Activated CD8-positive, alpha-beta memory T cell treated with anti-CD3 and anti-CD28 coated beads for 48 hours (primary cell): ENCODE measurements around the gene DRAM2.

Source experiments
- DNase-seq, 3 experiments: peaks; one replicate each; pipeline ENCODE4 v3.0.0-alpha.2; 2020; ENCODE audit warnings: low read depth in 2 of 3, low spot score in 2 of 3

The DRAM2 gene

DNA sequence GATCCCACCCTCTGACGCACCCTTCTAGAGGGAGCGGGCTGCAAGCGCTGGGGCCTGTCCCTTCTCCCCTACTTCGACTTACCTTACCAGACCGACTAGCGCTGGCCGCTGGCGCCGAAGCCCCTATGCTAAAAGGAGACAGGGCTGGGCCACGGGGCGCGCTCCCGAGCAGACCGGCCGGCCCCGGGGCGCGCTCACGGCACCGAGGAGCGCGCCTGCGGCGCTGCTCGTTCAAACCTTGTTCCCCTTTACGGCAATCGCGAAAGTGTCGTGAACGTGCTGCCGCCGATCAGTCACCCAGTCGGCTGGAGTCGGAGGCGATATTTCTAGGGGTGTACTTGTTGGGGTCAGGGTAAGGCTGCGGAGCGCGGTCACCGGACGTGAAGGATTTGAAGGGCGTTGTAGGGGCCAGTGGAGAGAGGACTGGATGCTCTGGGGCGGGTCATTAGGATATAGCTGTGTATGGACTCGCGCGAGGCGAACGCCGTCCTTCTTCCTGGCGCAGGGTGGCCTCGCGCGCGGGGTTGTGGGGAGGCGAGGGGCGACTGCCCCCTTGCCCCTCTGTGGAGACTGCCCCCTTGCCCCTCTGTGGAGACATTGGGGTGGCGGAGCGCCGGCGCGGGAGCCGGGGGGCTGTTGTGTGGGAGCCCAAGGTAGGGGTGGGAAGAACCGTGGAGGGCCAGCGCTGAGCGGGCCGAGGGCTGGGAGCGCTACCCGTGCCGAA, at the start of gene DRAM2, which contains the start of gene CEPT1:
Gene DRAM2 (minus strand): TSS at position 138 of the 724 bp plus-strand sequence. CDS start 8,539 bp downstream, outside the sequence.
Gene CEPT1 (plus strand): TSS at position 268 of the 724 bp plus-strand sequence. CDS start 7,492 bp downstream, outside the sequence.
- DNase-seq, result peak; percentile 72 to 77 (median 76)

DNA sequence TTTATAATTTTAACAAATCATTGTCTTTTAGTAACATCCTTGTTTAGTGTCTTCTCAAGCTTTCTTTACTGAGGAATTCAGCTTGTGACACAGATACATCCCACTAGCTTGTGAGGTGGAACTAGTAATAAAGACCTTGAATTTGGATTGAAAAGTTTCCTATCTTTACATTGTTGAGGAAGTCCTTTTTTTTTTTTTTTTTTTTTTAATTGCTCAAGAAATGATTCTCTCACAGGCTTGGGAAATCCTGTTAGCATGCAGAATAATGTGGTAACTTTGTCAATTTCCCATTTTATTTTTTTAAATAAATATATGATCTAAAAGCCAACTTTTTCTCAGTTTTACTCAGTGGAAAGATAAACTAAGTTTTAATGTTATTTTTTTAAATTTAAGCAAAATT, 44.8 kb upstream of the DRAM2 start:
- no peak for DNase-seq

- no peak for DNase-seq
These were observed 43.6 kb upstream of the DRAM2 start for GRCh38 chr1:111183308-111184069.

- DNase-seq, result no peak
These were observed 42.2 kb upstream of the DRAM2 start for GRCh38 chr1:111182052-111182451.

DNA sequence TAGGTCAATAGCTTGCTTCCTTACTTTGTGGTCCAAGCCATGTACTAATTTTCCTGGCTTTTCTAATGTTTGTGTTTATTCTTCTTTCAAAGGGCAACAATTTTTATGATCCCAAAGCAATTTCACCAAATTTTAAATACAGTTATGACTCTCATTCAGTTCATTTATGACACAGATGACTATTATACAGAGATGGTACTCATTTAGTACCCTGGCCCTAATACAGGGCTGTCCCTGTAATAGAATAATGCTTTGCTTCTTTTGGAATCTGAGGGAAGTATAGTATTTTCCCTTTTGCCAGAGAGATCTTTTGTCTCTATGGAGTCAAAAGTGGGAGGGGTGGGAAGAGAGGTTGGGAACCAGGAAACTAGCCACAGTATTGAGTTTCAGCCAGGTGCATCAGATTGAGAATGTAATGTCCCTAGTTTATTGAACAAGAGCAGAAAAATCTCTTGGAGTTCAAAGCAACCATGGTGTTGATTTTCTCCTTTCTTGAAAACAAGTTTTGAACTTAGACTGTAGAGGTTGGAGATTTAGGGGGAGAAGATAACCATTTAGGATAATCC, 40.2 kb upstream of the DRAM2 start:
- DNase-seq, result no peak

DNA sequence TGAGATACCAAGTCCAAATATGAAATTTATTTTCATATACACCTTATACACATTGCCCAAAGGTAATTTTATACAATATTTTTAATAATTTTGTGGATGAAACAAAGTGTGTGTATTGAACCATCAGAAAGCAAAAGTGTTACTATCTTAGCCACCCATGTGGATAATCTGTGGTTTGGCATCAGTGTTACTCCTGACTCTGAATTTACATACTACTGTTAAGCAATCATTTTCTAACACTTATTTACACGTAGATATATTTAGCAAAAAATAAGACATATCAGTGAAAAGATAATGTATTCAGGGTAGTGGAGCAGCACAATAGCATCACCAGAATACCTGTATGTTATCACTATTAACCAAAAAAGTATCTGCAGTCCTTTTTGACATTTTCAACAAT, 36.8 kb upstream of the DRAM2 start:
- no peak for DNase-seq

DNA sequence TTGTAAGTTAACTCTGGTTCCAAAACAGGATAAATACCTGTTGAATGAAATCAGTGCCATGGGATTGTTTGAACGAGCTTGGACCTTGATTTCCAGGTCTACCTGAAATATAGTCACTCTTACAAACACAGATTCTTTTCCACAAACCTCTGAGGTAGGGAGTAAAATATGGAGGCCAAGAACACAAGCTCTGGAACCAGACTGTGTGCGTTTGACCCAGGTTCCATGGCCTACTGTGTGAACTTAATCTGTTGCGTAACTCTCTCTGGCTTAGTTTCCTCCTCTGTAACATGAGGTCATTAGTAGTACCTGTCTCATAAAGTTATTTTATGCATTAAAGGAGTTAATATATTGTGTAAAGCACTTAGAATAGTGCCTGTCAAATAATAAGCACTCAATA, 35.5 kb upstream of the DRAM2 start:
- DNase-seq, result no peak

GRCh38 chr1:111174070-111174469, 34.2 kb upstream of the DRAM2 start:
- no peak for DNase-seq

DNA sequence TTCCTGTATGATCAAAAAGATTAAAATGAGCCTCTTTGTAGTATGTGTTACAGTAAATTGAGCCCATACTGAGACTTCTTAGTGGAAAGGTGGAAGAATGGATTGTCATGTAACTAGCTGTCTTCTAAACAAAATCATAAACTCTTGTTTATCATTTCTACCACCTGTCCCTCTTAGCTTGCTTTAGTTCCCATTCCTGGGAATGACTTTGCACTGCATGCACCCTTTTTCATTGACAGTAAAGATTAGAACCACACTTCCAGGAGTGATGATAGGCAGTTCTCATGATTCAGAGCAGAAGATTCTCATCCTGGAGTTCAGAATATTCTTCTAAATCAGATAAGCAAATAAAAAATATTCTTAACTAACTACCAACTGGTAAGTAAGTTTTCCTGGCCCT, 32.6 kb upstream of the DRAM2 start:
- DNase-seq, result no peak

GRCh38 chr1:111164151-111164550, 24.3 kb upstream of the DRAM2 start:
- DNase-seq, result no peak

DNA sequence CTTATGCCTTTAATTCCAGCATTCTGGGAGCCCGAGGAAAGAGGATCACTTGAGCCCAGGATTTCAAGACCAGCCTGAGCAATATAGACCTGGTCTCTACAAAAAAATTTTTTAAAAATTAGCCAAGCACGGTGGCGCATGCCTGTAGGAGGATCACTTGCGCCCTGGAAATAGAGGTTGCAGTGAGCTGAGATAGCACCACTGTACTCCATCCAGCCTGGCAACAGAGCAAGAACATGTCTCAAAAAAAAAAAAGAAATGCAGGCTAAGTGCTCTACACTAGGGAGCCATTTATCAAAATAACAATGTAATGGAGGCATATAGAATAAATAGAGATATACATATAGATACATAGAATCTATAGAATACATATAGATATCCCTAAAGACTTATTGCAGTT, 23.5 kb upstream of the DRAM2 start:
- no peak for DNase-seq

DNA sequence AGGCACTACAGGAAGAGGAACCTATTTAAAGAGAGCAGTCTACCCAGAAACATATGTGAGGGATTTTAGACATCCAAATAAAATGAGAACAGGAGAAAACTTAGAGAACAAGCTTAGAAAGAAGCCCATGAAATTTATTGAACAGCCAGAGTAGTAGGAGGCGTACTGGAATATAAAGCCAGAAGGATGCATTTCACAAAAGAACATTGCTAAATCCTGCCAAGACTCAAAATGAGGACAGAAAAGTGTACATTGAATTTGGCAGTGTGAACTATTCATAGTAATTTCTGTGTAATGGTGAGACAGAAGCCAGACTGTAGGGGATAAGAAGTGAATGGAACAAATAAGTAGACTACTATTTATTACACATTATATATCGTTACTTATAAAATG, 22.6 kb upstream of the DRAM2 start:
- no peak for DNase-seq

DNA sequence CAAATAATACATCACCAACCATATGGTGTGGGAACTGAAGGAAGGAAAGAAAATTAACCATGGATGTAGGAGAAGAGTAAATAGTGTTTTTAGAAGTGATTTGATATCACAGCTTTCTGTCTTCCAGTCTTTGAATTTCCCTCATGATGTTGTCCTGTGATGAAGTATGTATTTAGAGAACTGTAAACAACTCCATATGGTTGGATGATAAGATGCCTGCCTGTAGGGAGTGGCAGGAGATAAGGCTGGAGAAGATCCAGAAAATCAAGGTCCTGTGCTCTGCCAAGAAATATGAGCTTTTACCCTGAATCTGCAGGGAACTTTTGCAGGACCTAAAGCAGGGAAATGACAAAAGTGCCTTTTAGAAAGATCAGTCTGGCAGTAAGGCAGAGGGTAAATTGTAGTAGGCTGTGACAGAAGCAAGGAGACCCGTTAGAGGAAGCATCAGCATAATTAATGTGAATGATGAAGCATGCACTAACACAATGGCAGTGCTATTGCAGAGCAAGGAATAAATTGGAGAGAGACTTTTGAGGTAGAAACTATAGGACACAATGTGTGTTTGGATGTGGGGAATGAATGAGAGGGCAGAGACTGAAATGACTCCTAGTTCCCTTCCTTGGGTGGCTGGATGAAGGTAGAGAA, 22.1 kb upstream of the DRAM2 start:
- DNase-seq, result no peak

DNA sequence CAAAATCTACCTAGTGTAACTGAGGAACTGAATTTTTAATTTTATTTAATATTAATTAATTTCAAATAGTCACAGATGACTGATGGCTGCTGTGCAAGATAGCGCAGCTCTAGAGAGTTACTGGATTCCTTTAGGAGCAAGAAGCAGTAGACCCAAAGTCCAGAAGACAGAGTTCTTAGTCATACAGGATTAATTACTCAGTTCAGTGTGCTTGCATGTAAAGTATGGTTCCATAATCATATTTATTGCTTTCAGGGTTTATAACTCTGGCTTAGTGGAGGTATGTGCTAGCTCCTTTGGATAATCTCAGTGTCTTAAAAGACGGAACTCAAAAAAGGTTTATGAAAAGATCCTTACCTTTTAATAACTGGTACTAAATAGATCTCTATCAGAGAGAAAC, 17.5 kb upstream of the DRAM2 start:
- no peak for DNase-seq

DNA sequence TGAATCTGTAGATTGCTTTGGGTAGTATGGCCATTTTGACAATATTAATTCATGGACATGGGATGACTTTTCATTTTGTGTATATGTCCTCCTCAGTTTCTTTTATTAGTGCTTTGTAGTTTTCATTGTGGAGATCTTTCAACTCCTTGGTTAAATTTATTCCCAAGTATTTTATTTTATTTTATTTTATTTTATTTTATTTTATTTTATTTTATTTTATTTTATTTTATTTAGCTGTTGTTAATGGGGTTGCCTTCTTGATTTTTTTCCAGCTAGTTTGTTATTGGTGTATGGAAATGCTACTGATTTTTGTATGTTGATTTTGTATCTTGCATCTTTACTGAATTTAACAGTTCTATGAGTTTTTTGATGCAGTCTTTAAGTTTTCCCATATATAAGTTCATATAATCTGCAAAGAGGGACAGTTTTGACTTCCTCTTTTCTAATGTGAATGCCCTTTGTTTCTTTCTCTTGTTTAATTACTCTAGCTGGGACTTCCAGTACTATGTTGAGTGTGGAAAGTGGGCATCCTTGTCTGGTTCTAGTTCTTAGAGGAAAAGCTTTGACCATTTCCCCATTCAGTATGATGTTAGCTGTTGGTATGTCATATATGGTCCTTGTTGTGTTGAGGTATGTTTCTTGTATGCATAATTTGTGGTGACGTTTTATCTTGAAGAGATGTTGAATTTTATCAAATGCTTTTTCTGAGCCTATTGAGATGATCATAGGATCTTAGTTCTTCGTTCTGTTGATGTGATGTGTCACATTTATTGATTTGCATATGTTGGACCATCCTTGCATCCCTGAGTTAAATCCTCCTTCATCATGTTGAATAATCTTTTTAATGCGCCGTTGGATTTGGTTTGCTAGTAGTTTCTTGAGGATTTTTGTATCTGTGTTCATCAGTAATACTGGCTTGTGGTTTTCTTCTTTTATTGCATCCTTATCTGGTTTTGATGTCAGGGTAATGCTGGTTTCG, 14.4 kb upstream of the DRAM2 start:
- DNase-seq, result no peak

- no peak for DNase-seq
These were observed 11.9 kb upstream of the DRAM2 start for GRCh38 chr1:111151838-111152237.

DNA sequence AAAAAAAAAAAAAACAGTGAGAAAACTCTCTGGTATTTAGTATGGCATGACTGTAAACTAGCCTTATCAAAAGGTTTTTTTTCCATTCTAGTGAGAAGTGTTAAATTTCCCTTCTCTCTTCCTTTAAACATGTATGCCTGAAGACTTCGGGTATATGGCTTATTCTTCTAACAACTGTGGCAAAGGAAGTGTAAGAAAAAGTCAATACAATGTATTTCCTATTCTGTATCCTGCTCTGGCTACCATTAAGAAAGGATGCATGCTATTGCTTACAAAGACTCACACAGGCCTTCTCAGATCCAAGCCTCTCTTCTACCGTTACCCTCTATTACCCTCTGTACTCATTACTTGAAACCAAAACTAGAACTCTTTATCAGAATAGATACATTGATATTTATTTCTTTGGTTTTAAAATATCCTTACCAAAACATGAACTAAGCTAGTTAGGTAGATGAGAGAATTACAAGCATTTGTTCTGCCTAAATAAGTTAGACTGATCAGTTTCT, 8.5 kb upstream of the DRAM2 start:
- no peak for DNase-seq

- no peak for DNase-seq
These were observed 8.1 kb upstream of the DRAM2 start for GRCh38 chr1:111147948-111148347.

- DNase-seq, result no peak
These were observed 6.3 kb upstream of the DRAM2 start for GRCh38 chr1:111145963-111146768.
